Neuronal stem cell (in vitro differentiated cells): ENCODE measurements around the gene FOSL2.
A peak's percentile ranks its signal among the peaks of the same experiment; 100 is the strongest.

Source experiments
- DNase-seq: peaks from one replicate; pipeline ENCODE4 v3.0.0-alpha.2; 2013; ENCODE audit warnings: low spot score
- H2AFZ ChIP-seq: one replicate; pipeline ENCODE4 v1.6.1; 2013; ENCODE audit warnings: mild to moderate bottlenecking, low read length, inconsistent platforms
- H2AK5ac ChIP-seq: 2 replicates; pipeline ENCODE4 v1.6.1; 2013; ENCODE audit warnings: low read depth, mild to moderate bottlenecking, inconsistent platforms, low read length, moderate library complexity, mixed read lengths
- H2BK120ac ChIP-seq: 2 replicates; pipeline ENCODE4 v1.6.1; 2013; ENCODE audit warnings: low read depth, mild to moderate bottlenecking, inconsistent platforms, low read length, moderate library complexity, mixed read lengths
- H2BK12ac ChIP-seq: one replicate; pipeline ENCODE4 v1.6.1; 2013; ENCODE audit warnings: low read length, inconsistent platforms
- H2BK15ac ChIP-seq: 2 replicates; pipeline ENCODE4 v1.6.1; 2013; ENCODE audit warnings: mild to moderate bottlenecking, low read length, inconsistent platforms, mixed read lengths
- H2BK5ac ChIP-seq: one replicate; pipeline ENCODE4 v1.6.1; 2013; ENCODE audit warnings: inconsistent platforms, mild to moderate bottlenecking, low read length, moderate library complexity
- H3K14ac ChIP-seq: one replicate; pipeline ENCODE4 v1.6.1; 2013; ENCODE audit warnings: low read length, inconsistent platforms
- H3K18ac ChIP-seq: 2 replicates; pipeline ENCODE4 v1.6.1; 2013; ENCODE audit warnings: low read length, inconsistent platforms
- H3K23ac ChIP-seq: 2 replicates; pipeline ENCODE4 v1.6.1; 2013; ENCODE audit warnings: low read depth, mild to moderate bottlenecking, mixed read lengths, low read length, inconsistent platforms; ENCODE audit not compliant: poor library complexity
- H3K27ac ChIP-seq: replicated peaks from 3 replicates; pipeline ENCODE4 v1.5.1; 2013; ENCODE audit warnings: low read length, inconsistent platforms
- H3K27me3 ChIP-seq, 3 experiments: 2 replicates each; pipeline ENCODE4 v1.6.1; 2013; ENCODE audit warnings: low read length in 3 of 3, mild to moderate bottlenecking in 2 of 3, inconsistent platforms in 1 of 3, low read depth in 1 of 3, mixed read lengths in 1 of 3, moderate library complexity in 1 of 3; ENCODE audit not compliant: control insufficient read depth in 3 of 3, insufficient read depth in 3 of 3
- H3K36me3 ChIP-seq, 2 donors: replicated peaks in 1 of 2; 2 replicates each; pipeline ENCODE4 v1.6.1; 2013; ENCODE audit warnings: low read length in 2 of 2; ENCODE audit not compliant: control insufficient read depth in 2 of 2, insufficient read depth in 2 of 2
- H3K4ac ChIP-seq: 2 replicates; pipeline ENCODE4 v1.6.1; 2013; ENCODE audit warnings: inconsistent platforms, mild to moderate bottlenecking, low read length, moderate library complexity
- H3K4me1 ChIP-seq, 2 donors: 1 replicate in 1 of 2; 2 replicates in 1 of 2; pipeline ENCODE4 v1.6.1; 2013; ENCODE audit warnings: low read length in 2 of 2, low read depth in 1 of 2; ENCODE audit not compliant: control insufficient read depth in 2 of 2, insufficient read depth in 1 of 2
- H3K4me2 ChIP-seq: one replicate; pipeline ENCODE4 v1.6.1; 2013; ENCODE audit warnings: mild to moderate bottlenecking, low read length, inconsistent platforms; ENCODE audit not compliant: insufficient read depth, poor library complexity, severe bottlenecking
- H3K4me3 ChIP-seq, 2 donors: 2 replicates each; pipeline ENCODE4 v1.5.1; 2013; ENCODE audit warnings: low read length in 2 of 2, mild to moderate bottlenecking in 2 of 2, inconsistent platforms in 1 of 2, moderate library complexity in 1 of 2
- H3K79me1 ChIP-seq: one replicate; pipeline ENCODE4 v1.6.1; 2013; ENCODE audit warnings: low read depth, mild to moderate bottlenecking, inconsistent platforms, low read length, moderate library complexity
- H3K9ac ChIP-seq: one replicate; pipeline ENCODE4 v1.6.1; 2013; ENCODE audit warnings: mild to moderate bottlenecking, low read depth, low read length, inconsistent platforms; ENCODE audit not compliant: poor library complexity
- H3K9me3 ChIP-seq, 2 donors: replicated peaks in 1 of 2; 2 replicates each; pipeline versions ENCODE3 to v1.6.1; 2013; ENCODE audit warnings: low read length in 2 of 2, mild to moderate bottlenecking in 2 of 2, inconsistent platforms in 1 of 2, low read depth in 1 of 2, mixed read lengths in 1 of 2, moderate library complexity in 1 of 2; ENCODE audit not compliant: control insufficient read depth in 2 of 2, insufficient read depth in 1 of 2
- H4K8ac ChIP-seq: one replicate; pipeline ENCODE4 v1.6.1; 2013; ENCODE audit warnings: low read depth, mild to moderate bottlenecking, inconsistent platforms, low read length, moderate library complexity
- H4K91ac ChIP-seq: one replicate; pipeline ENCODE4 v1.6.1; 2013; ENCODE audit warnings: low read length, low read depth, mild to moderate bottlenecking, inconsistent platforms; ENCODE audit not compliant: poor library complexity
- WGBS, 2 donors: extraction: QIAGEN DNeasy Blood & Tissue Kit; methylation state at CpG; one replicate each; pipeline ENCODE4 v1.1.7; 2013; ENCODE audit warnings: missing lambda C conversion rate in 2 of 2, mixed read lengths in 1 of 2; ENCODE audit not compliant: insufficient read length in 2 of 2, insufficient replicate concordance in 1 of 2; ENCODE audit errors: extremely low coverage in 2 of 2; 5-methylcytosine and 5-hydroxymethylcytosine counted together

FOSL2 gene

GRCh38 chr2:28381225-28382180 lies 11.2 kb upstream of the FOSL2 start:
- Histone ChIP-seq H3K27ac (no peak overlapping the region), H2BK5ac (peak overlapping the region; percentile 25), H3K23ac (no peak overlapping the region), H4K8ac (no peak overlapping the region), H3K4me3 (no peak overlapping the region), H3K4me2 (no peak overlapping the region), H2AFZ (no peak overlapping the region), H2AK5ac (no peak overlapping the region), H2BK12ac (no peak overlapping the region), H3K27me3 (peaks cover 0 to 19% (median 0%) of the 10 kb centered on the region in 3 experiments), H3K4ac (no peak overlapping the region), H2BK15ac (peak overlapping the region; percentile 51), H3K36me3 (no peaks in the 10 kb centered on the region), H3K9me3 (no peaks in the 10 kb centered on the region), H3K14ac (peak overlapping the region; percentile 26), H2BK120ac (peak overlapping the region; percentile 32), H3K18ac (peak overlapping the region; percentile 33), H3K9ac (no peak overlapping the region), H4K91ac (no peak overlapping the region), H3K4me1 (peaks cover 0 to 12% of the 10 kb centered on the region in 2 donors), H3K79me1 (no peaks in the 10 kb centered on the region)
- WGBS, 2 donors, result no CpG with 5 or more reads among the region's 12 CpGs
- no peak for DNase-seq

DNA sequence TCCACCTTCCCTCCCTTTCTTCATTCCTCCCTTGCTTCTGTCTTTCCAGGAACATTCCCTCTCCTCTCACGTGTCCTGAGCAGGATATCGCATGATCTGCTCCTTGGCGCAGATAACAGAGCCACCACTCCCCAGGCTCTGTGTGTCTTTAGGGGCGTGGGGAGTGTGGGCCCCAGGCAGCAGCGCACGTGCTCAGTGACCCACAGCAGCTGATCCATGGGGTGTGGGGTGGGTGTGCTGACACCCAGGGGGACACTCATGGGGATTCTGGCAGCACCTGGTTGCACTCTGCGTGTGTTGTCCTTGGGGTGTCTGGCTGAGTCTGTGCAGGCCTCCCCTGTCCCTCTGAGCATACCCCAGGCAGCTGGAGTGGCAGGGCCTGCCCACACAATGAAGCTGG lies 9.9 kb upstream of the FOSL2 start:
- Histone ChIP-seq H4K8ac (no peak overlapping the region), H3K9me3 (no peaks in the 10 kb centered on the region), H3K27ac (no peak overlapping the region), H3K4me3 (no peak overlapping the region), H3K27me3 (peaks cover 0 to 19% (median 0%) of the 10 kb centered on the region in 3 experiments), H3K14ac (peak overlapping the region; percentile 91), H3K4me1 (peaks cover 0 to 12% of the 10 kb centered on the region in 2 donors), H3K9ac (peak overlapping the region; percentile 18), H3K18ac (peak overlapping the region; percentile 76), H2AK5ac (peak overlapping the region; percentile 45), H3K4me2 (no peak overlapping the region), H3K36me3 (no peaks in the 10 kb centered on the region), H2BK120ac (no peak overlapping the region), H2BK5ac (peak overlapping the region; percentile 68), H3K4ac (peak overlapping the region; percentile 59), H2AFZ (peak overlapping the region; percentile 66), H3K79me1 (no peaks in the 10 kb centered on the region), H2BK12ac (peak overlapping the region; percentile 77), H4K91ac (no peak overlapping the region), H3K23ac (no peak overlapping the region), H2BK15ac (peak overlapping the region; percentile 55)
- WGBS, 2 donors, result no CpG with 5 or more reads among the region's 7 CpGs
- no peak for DNase-seq

- Histone ChIP-seq H3K9me3 (no peaks in the 10 kb centered on the region), H3K27ac (no peak overlapping the region), H2BK5ac (no peak overlapping the region), H3K27me3 (no peaks in the 10 kb centered on the region), H3K36me3 (no peaks in the 10 kb centered on the region), H3K4ac (no peak overlapping the region), H3K4me2 (no peak overlapping the region), H3K14ac (no peak overlapping the region), H3K79me1 (no peaks in the 10 kb centered on the region), H3K18ac (no peak overlapping the region), H2BK120ac (no peak overlapping the region), H3K4me3 (no peak overlapping the region), H3K9ac (no peak overlapping the region), H4K91ac (no peak overlapping the region), H3K23ac (no peak overlapping the region), H2AK5ac (no peak overlapping the region), H2BK15ac (no peak overlapping the region), H3K4me1 (peaks cover 13 to 21% of the 10 kb centered on the region in 2 donors), H2BK12ac (no peak overlapping the region), H4K8ac (no peak overlapping the region), H2AFZ (no peak overlapping the region)
- WGBS, 2 donors, result no CpG with 5 or more reads among the region's 6 CpGs
- no peak for DNase-seq
Observed at GRCh38 chr2:28387082-28387960, 5.3 kb upstream of the FOSL2 start.
